ENCODE measurements around the gene ADAM21.
"Not testable (repeated sequence)": the region's sequence is repeated elsewhere in the genome, so short reads cannot be mapped to it uniquely, and the experiment has no call there.

Gene ADAM21

DNA sequence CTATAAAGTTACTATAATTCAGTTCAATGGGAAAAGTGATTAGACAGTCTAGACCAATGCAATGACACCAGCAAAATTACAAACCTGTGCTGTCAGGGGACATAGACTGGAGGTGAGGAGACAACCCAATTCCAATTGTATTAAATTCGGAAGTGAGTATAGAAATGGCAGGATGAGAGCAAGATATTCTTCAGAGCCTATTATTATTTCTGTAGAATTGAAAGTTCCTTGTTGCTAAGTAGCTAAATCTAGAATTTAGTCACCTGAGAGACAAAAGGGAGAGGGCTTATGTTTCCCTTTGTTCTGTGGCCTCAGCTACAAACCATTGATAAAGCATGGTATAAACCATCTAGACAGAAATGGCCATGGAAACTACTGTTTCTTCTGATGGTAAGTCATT, at the start of gene ADAM21:
Gene ADAM21 (plus strand): TSS at position 301 of the 400 bp plus-strand sequence. CDS start 5,326 bp downstream, outside the sequence.
- no peak within 1 kb of the TSS for H3K4me3 ChIP-seq (ENCODE audit: low read length)
- no peak for TF ChIP-seq ZNF274 (IDR thresholded peaks at IDR 0.05; ENCODE audit: low read depth, low read length)

DNA sequence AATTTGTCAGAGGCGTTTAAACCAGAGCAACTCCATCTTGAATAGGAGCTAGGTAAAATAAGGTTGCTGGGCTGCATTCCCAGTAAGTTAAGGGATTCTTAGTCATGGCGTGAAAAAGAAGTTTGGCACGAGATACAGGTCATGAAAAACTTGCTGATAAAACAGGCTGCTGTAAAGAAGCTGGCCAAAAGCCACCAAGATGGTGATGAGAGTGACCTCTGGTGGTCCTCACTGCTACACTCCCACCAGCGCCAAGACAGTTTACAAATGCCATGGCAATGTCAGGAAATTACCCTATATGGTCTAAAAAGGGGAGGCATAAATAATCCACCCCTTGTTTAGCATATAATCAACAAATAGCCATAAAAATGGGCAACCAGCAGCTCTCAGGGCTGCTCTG, 48.6 kb upstream of the ADAM21 start:
- H3K4me3 ChIP-seq (ENCODE audit: low read length): not testable (repeated sequence)

DNA sequence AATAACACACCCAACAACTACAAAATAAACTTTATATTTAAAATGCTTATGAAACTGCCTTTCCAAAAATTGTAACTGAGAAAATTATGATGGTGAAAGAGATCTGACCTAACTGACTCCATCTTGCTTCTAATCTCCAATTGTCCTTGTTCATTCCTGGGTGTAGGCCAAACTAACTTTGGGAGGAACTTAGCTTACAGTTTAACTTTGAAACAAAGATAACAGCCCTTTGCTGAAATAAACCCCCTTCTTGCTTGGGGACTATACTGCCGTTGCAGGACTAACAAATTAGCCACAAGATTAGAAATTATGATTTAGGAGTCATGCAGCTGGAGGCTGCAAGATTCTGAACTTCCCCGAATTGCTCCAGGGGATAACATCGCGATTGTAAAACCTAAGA, 45.8 kb upstream of the ADAM21 start:
- not testable (repeated sequence) for H3K4me3 ChIP-seq (ENCODE audit: low read length)

DNA sequence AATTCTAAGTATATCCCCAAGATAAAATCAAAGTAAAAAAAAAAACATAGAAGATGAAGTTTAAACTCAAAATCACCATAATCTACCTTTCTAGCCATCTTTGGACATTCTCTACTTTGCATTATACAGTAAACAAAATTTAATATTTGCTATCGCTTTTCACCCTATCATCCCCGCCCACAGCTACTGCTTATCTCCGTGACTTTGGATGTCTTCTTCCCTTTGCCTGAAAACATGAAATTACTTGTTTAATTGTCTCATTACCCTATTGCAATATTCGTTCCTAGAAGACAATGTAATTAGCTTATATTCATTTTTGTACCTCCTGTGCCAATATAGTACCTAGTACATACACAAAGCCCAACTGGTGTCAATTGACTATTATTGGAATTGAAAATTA, 44.4 kb upstream of the ADAM21 start:
- H3K4me3 ChIP-seq (ENCODE audit: low read length): no peak overlapping the region
- TF ChIP-seq ZNF274 (IDR thresholded peaks at IDR 0.05; ENCODE audit: low read depth, low read length): no peak

DNA sequence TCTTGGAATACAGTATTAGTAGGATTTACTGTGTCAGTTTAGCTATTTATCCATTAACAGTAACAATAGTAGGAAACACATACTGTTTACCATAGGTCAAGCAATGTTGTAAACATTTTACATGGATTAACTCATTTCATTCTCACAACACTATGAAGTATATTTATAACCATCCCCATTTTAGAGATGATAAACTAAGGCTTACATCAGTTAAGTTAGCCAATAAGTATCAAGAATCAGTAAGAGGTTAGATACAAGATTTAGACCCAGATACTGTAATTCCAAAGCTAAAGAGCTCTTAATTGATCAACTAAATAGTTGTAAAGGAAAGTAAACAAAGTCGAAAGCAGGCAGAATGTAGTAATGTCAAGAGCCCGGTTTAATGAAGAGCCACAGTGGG, 36.2 kb upstream of the ADAM21 start:
- H3K4me3 ChIP-seq (ENCODE audit: low read length): peak overlapping the region; percentile 74; the same call in 1 of the 2 replicates
- no peak for TF ChIP-seq ZNF274 (IDR thresholded peaks at IDR 0.05; ENCODE audit: low read depth, low read length)

DNA sequence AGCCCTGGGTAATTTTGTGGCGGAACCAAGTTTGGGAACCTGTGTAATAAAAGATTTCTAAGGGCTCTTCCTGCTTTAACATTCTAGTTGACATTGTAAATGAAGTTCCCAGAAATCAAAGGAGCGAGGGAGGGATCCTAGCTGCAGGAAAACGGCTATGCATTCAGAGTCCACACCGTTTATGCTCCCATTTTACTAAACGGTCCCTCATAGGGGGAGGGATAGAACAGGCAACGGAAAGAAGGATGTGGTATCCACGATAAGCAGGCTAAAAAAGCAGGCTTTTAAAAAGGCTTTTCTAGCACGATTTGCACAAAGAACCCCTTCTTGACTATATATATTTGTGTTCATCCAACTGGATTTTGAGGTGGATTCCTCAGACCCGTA, 35.6 kb upstream of the ADAM21 start:
- peak overlapping the region; percentile 74 for H3K4me3 ChIP-seq (ENCODE audit: low read length)
- TF ChIP-seq ZNF274 (IDR thresholded peaks at IDR 0.05; ENCODE audit: low read depth, low read length): no peak

DNA sequence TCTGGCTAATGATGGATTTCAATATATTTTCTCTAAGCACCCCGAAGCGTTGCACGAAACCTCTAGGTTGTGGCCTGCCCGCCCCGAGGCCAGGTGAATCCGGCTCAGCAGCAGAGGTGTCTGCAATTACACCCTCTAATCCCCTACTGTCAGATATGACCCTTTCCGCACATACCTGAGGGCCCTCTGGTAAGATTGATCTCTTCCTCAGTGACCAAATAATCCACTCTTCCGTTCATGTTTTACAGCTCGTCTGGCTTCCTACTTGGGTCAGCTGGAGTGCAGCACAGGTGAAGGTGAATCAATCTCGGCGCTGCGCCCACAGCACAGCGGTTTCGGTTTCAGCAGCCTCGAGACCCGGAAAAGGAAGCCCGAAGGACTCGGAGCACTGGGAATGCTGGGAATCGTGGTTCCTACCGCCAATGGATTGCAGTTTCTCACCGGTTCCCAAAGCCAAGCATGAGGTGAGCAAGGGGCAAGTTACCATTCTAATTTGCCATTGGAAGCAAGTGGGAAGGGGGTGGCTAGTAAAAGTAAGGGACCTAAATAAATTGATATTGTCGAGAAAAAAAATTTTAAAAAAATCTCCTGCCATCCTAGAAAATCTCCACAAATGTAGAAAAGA, 35.1 kb upstream of the ADAM21 start, which contains the start of gene SYNJ2BP:
Gene SYNJ2BP (minus strand): TSS at position 366 of the 625 bp plus-strand sequence. CDS start 127 bp downstream, at position 239.
- H3K4me3 ChIP-seq (ENCODE audit: low read length): peak within 1 kb of the TSS; percentile 74
- no peak for TF ChIP-seq ZNF274 (IDR thresholded peaks at IDR 0.05; ENCODE audit: low read depth, low read length)

DNA sequence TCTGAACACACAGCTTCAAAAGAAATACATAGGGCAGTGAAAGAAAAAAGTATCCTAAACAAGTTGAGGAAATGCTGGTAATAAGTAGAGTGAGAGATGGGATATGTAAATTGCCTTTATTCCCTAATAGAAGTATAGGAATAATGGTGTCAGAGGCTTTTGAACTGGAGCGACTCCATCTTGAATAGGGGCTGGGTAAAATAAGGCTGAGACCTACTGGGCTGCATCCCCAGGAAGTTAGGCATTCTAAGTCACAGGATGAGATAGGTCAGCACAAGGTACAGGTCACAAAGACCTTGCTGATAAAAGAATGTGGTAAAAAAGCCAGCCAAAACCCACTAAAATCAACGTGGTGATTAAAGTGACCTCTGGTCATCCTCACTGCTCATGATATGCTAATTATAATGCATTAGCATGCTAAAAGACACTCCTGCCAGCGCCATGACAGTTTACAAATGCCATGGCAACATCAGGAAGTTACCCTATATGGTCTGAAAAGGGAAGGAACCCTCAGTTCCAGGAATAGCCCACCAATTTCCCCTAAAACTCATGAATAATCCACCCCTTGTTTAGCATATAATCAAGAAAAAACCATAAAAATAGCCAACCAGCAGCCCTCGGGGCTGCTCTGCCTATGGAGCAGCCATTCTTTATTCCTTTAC, 32.6 kb upstream of the ADAM21 start:
- not testable (repeated sequence) for H3K4me3 ChIP-seq (ENCODE audit: low read length)

DNA sequence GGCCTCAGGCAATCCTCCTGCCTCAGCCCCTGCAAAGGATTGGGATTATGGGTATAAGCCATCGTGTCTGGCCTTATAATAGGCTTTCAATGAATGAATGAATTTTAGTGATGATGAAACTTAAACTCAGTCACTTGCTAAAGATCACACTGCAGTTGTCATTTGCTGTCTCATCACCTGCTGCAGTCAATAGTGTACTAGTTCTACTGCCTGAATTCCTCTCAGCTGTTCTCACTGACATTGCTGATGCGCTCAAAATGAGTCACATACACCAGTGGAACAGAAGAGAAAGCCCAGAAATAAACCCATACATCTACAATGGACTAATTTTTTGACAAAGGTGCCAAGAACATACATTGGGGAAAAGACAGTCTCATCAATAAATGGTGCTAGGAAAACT, 29.4 kb upstream of the ADAM21 start:
- TF ChIP-seq ZNF274 (IDR thresholded peaks at IDR 0.05; ENCODE audit: low read depth, low read length): no peak
- no peak overlapping the region for H3K4me3 ChIP-seq (ENCODE audit: low read length)

DNA sequence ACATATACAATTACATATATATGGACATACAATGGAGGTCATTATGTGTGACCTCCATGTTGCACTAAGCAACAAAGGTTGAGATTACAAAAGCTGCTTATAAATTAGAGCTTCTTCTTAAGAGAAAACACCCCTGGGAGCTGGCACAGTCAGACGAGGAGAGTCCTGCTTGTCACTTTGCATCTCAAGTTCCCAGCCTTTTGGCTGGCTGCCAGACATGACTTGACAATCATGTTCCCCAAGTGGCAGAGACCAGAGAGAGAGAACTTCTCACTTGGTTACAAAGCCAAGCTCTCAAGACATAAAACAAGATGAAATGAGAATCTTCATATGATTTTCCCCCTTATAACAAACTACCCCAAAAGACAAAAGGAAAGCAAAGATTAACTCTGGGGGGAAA, 26.6 kb upstream of the ADAM21 start:
- no peak overlapping the region for H3K4me3 ChIP-seq (ENCODE audit: low read length)
- no peak for TF ChIP-seq ZNF274 (IDR thresholded peaks at IDR 0.05; ENCODE audit: low read depth, low read length)

DNA sequence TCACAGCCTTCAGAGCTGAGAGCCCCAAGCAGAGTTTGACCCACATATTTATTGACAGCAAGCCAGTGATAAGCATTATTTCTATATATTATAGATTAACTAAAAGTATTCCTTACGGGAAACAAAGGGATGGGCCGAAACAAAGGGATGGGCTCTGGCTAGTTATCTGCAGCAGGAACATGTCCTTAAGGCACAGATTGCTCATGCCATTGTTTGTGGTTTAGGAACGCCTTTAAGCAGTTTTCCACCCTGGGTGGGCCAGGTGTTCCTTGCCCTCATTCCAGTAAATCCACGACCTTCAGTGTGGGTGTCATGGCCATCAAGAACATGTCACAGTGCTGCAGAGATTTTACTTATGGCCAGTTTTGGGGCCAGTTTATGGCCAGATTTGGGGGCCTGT, 25.4 kb upstream of the ADAM21 start:
- H3K4me3 ChIP-seq (ENCODE audit: low read length): not testable (repeated sequence)

DNA sequence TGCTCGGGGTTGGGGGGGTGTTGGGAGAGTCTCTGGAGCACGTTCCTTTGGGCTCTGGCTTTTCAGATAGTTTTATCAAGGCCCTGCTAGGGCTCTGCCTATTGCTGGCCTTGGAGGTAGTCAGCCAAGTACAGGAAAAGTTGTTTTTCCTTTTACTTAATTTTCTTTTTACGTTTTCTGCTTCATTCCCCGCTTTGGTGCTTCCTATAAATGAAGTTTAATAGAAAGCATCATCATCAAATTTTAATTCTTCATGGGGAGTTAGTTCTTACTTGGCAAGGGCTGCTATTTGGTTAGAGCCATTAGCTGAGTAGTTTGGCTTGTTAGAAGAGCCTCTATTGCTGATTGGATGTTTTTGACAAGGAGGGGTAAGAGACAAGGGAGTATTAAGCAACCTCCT, 15.1 kb upstream of the ADAM21 start:
- no peak overlapping the region for H3K4me3 ChIP-seq (ENCODE audit: low read length)
- TF ChIP-seq ZNF274 (IDR thresholded peaks at IDR 0.05; ENCODE audit: low read depth, low read length): no peak

DNA sequence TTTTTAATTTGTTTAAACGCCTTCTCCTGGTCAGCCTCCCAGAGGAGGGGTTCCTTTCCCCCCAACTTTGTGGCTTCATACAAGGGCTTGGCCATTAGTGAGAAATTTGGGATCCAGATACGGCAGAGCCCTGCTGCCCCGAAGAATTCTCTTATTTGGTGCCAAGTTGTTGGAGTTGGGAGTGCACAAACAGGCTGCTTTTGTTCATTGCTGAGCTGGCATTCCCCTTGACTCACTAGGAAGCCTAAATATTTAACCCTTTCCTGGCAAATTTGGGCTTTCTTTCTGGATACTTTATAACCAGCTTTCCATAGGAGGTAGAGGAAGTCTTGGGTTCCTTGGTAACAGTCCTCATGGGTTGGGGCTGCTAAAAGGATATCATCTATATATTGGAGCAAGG, 10.3 kb upstream of the ADAM21 start:
- no peak overlapping the region for H3K4me3 ChIP-seq (ENCODE audit: low read length)
- TF ChIP-seq ZNF274 (IDR thresholded peaks at IDR 0.05; ENCODE audit: low read depth, low read length): no peak

DNA sequence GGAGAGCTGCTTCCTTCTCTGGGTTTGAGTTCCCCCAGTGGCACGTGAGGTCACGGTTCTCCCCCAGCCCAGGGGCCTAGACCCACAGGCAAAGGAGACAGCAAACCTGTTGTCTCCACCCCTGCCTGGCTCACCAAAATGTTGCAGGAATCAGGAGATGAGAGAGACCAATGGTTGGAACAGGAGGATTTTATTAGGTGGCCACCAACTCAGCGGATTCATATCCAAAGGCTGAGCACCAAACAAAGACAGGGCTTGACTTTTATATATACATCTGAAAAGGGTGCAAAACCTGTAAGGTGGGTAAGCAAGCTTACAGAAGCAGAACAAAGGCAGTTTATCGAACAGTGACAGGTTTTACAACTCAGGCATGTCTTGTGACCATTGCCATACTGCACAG, 9.2 kb upstream of the ADAM21 start:
- TF ChIP-seq ZNF274 (IDR thresholded peaks at IDR 0.05; ENCODE audit: low read depth, low read length): no peak
- no peak overlapping the region for H3K4me3 ChIP-seq (ENCODE audit: low read length)

DNA sequence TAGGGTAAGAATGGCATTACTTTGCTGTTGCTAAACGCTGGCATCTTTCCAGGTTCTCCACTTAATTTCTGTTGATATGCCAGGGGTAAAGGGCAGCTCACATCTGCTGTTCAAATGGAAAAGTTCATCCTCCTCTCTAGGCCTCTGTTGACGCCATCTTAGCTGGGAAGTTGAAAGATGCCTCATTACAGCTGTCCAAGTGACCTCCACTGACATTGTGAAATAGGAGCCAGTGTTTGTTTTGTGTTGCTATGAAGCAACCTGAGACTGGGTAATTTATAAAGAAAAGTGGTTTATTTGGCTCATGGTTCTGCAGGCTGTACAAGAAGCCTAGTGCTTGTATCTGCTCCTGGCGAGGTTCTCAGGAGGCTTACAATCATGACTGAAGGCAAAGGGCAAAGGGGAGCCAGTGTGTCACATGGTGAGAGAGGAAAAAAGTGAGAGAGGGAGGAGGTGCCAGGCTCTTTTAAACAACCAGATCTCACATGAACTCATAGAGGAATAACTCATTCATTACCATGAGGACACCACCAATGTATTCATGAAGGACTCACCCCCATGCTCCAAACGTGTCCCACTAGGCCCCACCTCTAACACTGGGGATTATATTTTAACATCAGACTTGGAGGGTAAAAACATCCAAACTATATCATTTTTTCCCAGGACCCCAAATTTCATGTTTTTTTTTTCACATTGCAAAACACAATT, 3.2 kb upstream of the ADAM21 start:
- no peak overlapping the region for H3K4me3 ChIP-seq (ENCODE audit: low read length)
- no peak for TF ChIP-seq ZNF274 (IDR thresholded peaks at IDR 0.05; ENCODE audit: low read depth, low read length)

Data from GM08714 (cell line).